Suprapubic skin (tissue), 3 donors: ENCODE measurements around the gene RCN2.

Source experiments
- POLR2AphosphoS5 ChIP-seq, 3 donors: sonication (generic); formaldehyde crosslinking; IDR thresholded peaks; one replicate each; pipeline ENCODE4 v1.6.1; 2017; ENCODE audit warnings: antibody characterized with exemption in 3 of 3
- TF ChIP-seq, protein P1 (sequence below), 2 donors: fragments of 200-600 bp in 1 of 2; fragments of 450-650 bp in 1 of 2; sonication (generic) in 1 of 2; IDR thresholded peaks; one replicate each; pipeline ENCODE4 v1.5.1; 2016 to 2019; ENCODE audit warnings: antibody characterized with exemption in 2 of 2, mild to moderate bottlenecking in 1 of 2, moderate library complexity in 1 of 2

DNA sequence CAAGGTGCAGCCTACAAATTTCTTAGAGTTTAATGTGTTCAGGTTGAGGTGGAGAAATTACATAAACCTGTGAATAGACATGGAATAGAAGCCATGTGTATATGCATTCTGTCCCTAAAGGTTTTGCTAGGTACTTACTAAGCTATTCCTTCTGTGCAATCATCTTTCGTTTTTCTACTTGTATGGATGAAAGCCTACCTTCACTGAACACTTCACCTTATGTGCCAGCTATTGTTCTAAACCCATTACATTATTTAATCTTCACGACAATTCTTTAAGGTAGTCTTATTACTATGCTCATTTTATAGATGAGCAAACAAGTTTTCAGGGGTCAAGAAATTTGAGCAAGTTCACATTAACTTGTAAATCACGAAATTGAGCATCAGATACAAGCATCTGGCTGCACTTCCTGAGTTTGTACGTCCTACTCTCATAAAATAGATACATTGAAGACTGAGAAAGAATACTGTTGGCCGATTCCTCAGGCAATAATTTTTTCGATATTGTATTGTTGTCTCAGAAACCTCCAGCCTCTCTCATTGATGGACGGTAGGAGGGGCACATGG lies 635 bp upstream of the RCN2 start:
- no peak for TF ChIP-seq POLR2AphosphoS5 (IDR thresholded peaks at IDR 0.05)
- TF ChIP-seq, protein P1, sequence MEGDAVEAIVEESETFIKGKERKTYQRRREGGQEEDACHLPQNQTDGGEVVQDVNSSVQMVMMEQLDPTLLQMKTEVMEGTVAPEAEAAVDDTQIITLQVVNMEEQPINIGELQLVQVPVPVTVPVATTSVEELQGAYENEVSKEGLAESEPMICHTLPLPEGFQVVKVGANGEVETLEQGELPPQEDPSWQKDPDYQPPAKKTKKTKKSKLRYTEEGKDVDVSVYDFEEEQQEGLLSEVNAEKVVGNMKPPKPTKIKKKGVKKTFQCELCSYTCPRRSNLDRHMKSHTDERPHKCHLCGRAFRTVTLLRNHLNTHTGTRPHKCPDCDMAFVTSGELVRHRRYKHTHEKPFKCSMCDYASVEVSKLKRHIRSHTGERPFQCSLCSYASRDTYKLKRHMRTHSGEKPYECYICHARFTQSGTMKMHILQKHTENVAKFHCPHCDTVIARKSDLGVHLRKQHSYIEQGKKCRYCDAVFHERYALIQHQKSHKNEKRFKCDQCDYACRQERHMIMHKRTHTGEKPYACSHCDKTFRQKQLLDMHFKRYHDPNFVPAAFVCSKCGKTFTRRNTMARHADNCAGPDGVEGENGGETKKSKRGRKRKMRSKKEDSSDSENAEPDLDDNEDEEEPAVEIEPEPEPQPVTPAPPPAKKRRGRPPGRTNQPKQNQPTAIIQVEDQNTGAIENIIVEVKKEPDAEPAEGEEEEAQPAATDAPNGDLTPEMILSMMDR (IDR thresholded peaks at IDR 0.05) = peak in 1 of 2 donors; percentile 5
